HG03521 (cell line): Measurements from ENCODE around the gene AOPEP.

Source experiments
- ATAC-seq: cut with Tn5 transposase; IDR thresholded peaks from one replicate; pipeline ENCODE4 v1.9.1; 2021; ENCODE audit warnings: mild to moderate bottlenecking, moderate library complexity; ENCODE audit not compliant: unreplicated experiment

Gene AOPEP

GRCh38 chr9:94713436-94714215, 12.9 kb upstream of the AOPEP start:
- no peak for ATAC-seq

- no peak for ATAC-seq
Observed at GRCh38 chr9:94714494-94714893, 12.0 kb upstream of the AOPEP start.

GRCh38 chr9:94717761-94718160, 8.7 kb upstream of the AOPEP start:
- ATAC-seq = no peak

- ATAC-seq = no peak
Observed at GRCh38 chr9:94718936-94719335, 7.6 kb upstream of the AOPEP start.

GRCh38 chr9:94719878-94720277, 6.6 kb upstream of the AOPEP start:
- ATAC-seq = no peak

- no peak for ATAC-seq
Observed at GRCh38 chr9:94720846-94721549, 5.5 kb upstream of the AOPEP start.

GRCh38 chr9:94721754-94722153, 4.7 kb upstream of the AOPEP start:
- no peak for ATAC-seq

- ATAC-seq = no peak
Observed at GRCh38 chr9:94725293-94725692, 1.2 kb upstream of the AOPEP start.

GRCh38 chr9:94728719-94729118, 2.2 kb downstream of the AOPEP start:
- ATAC-seq = no peak

GRCh38 chr9:94729199-94729598, 2.7 kb downstream of the AOPEP start:
- ATAC-seq = no peak

- no peak for ATAC-seq
Observed at GRCh38 chr9:94734054-94734754, 7.7 kb downstream of the AOPEP start.

GRCh38 chr9:94736759-94737158, 10.3 kb downstream of the AOPEP start:
- ATAC-seq = no peak

- ATAC-seq = no peak
Observed at GRCh38 chr9:94740145-94740840, 13.8 kb downstream of the AOPEP start.

- no peak for ATAC-seq
Observed at GRCh38 chr9:94741866-94742265, 15.4 kb downstream of the AOPEP start.

- ATAC-seq = no peak
Observed at GRCh38 chr9:94743035-94743954, 16.8 kb downstream of the AOPEP start.

GRCh38 chr9:94745806-94746540, 19.5 kb downstream of the AOPEP start:
- ATAC-seq = no peak

- ATAC-seq = no peak
Observed at GRCh38 chr9:94746541-94747370, 20.3 kb downstream of the AOPEP start.

- no peak for ATAC-seq
Observed at GRCh38 chr9:94754976-94755475, 28.5 kb downstream of the AOPEP start.
